GM18867 (cell line): Measurements from ENCODE around the gene EOLA1.
A peak's percentile ranks its signal among the peaks of the same experiment; 100 is the strongest.

ENCODE experiments used
- ATAC-seq: cut with Tn5 transposase; IDR thresholded peaks from one replicate; pipeline ENCODE4 v1.9.1; 2021; ENCODE audit warnings: mild to moderate bottlenecking, moderate library complexity; ENCODE audit not compliant: unreplicated experiment

EOLA1 gene

DNA sequence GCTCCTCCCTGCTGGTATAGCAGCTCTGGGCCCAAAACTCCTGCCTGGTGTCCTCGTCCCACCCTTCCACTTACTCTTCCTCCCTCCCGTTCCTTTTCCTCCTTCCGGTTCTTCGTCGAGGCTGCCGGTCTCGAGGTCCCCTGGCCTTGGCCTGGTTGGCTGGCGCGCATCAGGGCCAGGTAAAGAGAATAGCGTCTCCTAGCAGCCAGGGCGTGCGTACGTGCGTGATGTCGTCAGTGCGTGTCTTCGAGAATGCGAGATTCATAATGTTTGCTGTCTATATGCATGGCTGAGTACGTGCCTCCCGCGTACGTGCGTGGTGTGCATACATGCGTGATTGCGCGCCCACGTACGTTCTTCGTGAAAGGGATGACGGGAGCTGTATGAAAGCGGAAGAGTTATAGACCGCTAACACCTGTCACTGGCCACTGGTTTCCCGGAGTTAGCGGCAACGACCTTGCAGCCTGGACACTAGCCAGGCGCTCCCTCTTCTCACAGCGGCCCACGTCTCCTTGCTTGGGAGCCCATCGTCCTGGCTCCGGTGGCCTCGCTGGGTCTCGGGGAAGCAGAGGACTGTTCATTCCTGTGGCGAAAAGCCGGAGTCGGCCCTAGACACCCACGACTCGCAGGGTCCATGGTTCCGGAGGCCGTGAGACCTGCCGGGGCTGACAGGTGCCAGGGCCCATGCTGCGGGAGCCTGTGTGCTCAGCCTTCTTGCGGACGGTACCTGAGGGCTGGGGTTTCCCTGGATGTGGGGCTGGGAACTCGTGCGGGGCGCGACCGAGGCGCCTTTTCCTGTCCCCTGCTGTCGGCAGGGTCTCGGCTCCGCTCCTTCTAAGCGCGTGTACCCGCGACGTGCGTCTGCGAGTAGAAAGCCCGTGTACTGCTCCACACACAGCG is at the start of gene EOLA1:
EOLA1 (plus strand) TSS at position 392 of the 900 bp plus-strand sequence. CDS start 4,619 bp downstream, outside the sequence.
- peak; percentile 67 for ATAC-seq

DNA sequence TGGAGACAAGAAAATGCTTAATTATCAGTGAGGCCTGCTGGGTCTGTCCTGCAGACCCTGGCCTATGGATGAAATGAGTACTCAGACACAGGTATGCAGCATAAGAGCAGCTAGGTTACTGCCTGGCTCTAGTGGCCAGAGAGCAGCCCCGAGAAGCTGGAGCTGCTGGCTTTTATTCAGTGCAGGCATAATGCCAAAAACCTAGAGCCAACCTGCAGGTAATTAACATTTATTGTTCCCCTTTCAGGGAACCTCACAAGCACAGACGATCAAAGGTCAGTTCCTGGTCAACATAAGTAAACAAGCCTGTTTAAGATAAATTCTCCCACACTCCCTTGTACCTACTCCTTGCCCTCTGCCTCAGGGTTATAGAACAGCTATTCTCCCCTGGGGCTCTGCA is 49.0 kb upstream of the EOLA1 start:
- ATAC-seq, result no peak

DNA sequence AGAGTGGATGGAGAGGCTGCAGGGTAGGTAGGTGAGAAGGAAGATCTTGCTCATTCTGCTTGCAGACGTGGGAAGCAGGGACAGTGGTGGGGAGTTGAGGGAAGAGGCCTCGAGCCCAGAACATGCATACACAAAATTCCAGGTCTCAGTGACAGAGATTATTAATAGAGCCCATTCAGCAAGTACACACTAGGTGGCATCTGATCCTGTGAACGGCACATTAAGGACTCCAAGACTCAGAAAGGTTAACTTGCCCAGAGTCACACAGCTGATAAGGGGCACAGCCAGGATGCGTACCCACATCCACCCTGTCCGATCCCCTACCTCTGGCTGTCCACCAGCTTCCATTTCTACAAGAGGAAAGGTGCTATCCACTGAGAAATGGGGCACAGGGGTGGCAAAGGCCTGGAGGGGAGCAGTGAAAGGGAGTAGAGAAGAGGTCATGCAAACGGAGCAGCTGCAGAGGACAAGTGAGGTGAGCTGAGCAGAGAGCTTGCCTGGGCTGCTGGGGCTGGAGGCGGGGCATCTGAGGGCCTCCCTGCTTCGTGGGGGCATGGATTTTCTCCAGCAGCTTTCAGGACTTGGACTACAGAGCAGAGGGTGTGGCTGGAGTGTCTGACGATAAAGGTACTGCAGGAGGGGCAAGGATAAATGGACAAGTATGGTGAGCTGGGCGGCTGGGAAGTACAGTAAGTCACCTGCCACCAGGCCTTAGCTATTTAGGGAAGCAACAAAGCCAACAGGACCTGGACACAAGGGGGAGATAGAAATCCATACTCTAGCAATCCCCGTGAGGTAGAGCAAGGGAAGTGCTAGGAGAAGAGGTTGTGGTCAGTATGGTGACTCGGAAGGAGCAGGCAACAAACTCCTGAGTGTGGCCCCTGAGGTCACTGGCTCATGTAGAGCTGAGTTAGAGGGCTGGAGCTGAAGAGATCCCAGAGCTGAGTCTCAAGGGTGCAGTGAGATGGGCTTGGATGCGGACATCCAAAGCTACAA is 46.9 kb upstream of the EOLA1 start:
- no peak for ATAC-seq

DNA sequence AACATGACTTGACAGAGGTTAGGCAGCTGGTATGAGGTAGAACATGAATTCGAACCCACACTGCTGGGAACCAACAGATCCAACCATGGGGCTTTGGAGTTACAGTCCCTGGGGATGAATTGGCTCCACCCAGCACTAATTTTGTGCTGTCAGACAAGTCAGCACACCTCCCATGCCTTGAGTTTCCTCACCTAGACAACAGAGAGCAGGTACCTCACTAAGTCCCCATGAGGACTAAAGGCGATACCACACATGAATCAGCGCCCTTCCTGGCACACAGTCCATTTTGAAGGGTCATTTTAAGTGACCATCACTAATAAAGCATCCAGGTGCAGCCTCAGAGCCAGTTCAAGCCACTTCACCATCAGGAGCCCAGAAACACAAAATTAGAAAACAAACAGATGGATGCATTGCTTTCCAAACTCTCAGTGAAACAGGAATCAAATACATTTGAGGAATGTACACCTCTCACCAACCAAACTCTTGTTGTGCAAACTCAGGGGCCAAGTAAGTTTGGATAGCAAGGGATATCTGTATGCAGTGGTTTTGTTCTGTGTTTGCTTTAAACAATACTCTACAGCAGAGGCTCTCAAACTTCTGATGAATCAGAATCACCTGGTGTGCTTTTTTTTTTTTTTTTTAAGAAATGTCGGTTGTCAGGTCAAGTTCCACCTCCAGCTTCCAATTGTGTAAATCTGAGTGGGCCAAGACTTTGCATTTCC is 45.8 kb upstream of the EOLA1 start:
- ATAC-seq, result no peak

DNA sequence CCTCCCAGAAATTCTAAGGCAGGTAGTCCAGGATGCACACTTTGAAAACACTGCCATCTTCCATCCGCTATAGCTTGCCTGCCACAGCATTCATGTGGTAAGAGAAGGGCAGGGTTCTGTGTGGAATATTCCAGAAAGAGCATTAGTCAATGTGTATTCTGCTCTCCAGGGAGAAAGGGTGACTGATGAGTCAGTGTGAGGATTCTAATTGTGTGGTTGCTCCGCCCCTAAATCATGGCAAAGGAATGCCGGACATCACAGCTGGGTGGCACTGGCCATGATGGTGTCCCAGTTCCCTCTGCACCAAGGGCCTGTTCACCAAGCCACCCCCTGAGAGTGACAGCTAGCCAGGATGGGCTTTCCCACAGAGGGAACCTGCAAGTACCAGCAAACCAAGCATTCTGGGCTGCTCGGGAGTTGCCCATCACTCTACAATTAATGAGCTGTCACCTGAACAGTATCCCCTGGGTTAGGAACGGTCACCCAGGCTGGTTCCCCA is 45.2 kb upstream of the EOLA1 start:
- no peak for ATAC-seq

DNA sequence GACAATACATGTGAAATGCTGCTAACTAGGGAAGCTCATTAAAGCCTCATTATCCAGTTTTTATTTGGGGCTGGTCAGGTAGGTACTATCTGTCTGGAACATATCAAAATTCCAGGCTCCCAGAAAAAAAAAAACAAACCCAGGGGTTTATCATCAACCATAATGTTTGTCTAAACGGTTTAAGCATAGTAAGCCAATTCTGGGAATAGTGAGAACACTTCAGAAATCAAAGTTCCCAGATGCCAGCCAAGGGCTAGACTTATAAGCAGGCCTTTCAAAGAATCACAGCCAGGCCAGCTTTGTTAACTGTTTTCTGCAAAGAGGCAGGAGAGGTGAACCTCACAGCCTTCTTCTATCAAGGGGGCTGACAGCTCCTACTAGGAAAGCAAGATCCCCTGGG is 43.8 kb upstream of the EOLA1 start:
- no peak for ATAC-seq

DNA sequence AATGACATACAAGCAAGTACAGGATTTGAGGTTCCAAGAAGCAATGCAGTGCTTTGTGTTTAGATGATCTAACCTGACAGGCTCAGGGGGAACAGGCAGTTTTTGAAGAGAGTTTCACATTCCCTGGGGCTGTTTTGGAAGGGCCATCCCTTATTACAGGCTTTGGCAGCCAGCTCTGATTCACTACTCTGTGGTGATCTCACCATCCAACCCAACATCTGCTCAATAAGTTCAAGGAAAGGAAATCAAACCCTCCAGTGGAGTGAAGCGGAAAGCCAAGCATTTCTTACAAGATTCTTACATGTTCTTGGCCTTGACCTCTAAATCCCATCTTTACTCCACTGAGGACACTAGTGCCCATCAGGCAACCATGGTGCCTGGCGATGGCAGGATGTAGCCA is 43.2 kb upstream of the EOLA1 start:
- ATAC-seq, result no peak

GRCh38 chrX:149498767-149499166 is 42.0 kb upstream of the EOLA1 start:
- no peak for ATAC-seq

DNA sequence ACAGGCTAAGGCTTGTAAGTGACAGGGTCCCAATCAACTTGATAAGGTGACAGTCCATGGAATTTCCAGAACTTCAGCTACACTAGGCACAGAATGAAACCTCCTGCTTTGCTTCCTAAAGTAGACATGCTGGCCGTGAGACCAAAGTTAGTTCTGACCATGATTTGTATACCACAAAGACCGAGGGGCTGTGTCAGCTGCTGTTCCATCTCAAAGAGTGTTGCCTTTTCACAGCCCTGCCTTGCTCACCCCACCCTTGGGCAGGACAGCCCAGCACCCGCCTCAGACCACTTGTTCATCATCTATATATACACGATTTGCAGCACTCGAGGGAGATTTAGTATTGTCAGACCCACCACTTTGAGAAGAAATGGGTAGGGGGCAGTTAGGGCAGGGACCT is 41.0 kb upstream of the EOLA1 start:
- ATAC-seq, result no peak

DNA sequence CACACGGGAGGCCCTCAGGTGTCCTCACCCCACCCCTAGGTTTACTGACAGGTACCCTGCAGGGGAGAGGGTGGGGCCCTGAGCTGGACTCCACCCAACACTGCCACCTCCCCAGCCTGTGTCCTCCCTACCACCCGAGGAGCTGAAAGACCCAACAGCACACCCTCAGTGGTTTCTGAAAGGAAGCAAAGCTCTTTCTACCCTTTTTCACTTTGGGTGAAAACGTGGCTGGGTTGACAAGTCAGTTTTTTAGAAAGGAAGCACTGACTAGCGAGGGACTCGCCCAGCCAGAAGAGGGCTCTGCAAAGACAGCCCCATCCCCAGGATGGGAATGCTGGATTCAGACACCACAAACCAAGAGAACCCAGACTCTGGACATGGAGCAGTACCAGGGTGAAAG is 37.9 kb upstream of the EOLA1 start:
- peak; percentile 33 for ATAC-seq

DNA sequence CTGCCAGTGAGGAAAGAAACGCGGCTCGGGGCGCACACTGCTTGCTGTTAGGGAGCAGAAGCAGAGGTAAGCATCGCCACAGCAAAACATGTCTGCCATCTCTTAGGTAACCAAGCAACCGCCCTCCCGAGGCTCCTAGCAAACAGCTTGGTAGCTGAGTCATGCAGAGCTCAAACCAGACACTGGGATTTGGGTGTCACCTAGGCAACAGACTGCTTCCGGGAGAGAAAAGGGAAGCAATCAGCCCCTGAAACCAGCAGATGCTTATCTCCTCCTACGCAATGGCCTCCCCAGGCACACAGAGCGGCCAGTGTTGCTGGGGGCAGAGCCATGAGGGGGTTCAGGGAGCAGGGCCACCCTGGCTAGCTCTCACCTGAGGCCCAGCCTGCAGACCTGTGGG is 37.4 kb upstream of the EOLA1 start:
- peak; percentile 71 for ATAC-seq

DNA sequence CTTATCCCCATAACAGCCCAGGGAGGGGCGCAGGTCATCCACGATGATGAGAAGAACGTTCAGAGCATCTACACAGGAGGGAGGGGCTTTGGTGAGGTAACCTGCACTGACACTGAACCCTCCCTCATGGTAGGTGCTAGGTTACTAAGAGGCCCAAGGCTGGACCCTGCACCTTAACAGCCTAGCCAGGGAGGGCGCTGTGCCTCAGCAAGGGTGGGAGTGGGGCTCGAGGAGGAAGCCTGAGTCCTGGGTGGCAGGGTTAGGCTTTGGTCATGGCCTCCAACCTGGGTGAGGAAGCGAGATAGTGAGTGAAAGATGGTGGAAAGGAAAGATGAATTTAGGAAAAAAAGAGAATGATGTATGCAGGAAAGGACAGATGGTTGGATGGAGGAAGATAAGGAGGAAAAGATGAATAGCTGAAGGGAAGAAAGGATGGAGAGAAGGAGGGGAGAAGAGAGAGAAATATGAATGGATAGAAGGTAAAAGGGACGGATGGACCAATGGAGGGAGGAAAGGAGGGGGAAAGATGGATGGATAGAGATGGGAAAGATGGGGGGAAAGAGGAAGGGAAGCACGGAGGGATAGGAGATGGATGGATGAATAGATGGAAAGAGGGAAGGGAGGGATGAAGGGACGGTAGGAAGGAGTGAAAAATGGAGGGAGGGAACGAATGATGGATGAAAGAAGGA is 36.4 kb upstream of the EOLA1 start:
- peak; percentile 40 for ATAC-seq

- peak; percentile 74 for ATAC-seq
Measured at GRCh38 chrX:149504915-149505651, 35.7 kb upstream of the EOLA1 start, which contains the start of gene IDS. Gene IDS (minus strand): TSS chrX:149505306. CDS start chrX:149505137, 169 bp downstream.

DNA sequence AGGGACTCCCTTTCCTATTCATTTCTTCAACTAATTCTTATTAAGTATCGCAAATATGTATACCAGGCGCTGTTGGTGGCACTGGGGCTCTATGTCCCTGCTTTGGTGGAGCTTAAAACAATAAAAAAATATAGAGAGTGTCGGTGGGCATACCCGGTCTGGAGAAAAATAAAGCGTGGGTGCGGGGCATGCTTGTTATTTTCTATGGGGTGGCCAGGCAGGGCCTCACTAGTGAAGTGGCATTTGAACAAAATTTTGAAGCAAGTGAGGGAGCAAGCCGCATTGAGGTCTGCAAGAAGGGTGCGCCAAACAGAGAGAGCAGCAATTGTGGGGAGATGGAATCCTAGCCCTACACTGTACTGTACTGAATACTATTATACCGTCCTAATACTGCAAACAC is 35.1 kb upstream of the EOLA1 start:
- ATAC-seq, result no peak

GRCh38 chrX:149506349-149506748 is 34.5 kb upstream of the EOLA1 start:
- ATAC-seq, result no peak

DNA sequence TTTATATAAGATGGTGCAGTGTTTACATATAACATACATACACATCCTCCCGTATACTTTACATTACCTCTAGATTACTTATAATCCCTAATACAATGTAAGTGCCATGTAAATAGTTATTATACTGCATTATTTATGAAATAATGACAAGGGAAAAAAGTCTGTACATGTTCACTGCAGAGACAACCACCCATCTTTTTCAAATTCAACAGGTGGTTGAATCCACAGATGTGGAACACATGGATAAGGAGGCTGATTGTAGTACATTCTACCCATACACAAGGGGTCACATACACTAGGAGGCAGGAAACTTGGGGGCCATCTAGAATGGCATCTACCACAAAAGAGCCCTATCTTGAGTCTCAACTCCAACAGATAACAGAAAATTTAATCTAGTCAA is 32.3 kb upstream of the EOLA1 start:
- no peak for ATAC-seq

- peak; percentile 44 for ATAC-seq
Measured at GRCh38 chrX:149510386-149510785, 30.4 kb upstream of the EOLA1 start.

DNA sequence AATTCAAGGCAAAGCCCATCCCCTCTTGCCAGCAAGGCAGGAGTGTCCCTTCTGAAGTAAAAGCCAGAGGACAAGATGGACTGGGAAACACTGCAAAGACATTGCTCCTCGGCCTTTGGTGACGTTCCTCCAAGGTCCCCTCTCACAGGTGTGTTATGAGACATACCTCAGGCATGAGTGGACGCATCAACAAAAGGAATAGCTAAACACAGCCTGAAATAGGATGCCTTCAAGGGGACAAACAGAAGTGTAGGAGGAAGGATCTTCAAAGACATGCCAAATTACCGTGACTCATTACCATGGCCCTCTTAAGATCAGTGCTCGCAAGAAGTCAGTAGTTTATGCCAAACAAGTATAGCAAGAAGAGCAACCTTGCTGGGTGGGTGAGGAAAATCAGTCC is 29.7 kb upstream of the EOLA1 start:
- no peak for ATAC-seq

- peak; percentile 93 for ATAC-seq
Measured at GRCh38 chrX:149512225-149512885, 28.5 kb upstream of the EOLA1 start.
